NCI-H526 (cell line): ENCODE measurements around the gene EED.

ENCODE experiments used
- DNase-seq, 2 experiments: peaks; one replicate each; lab custom pipeline; 2025; lab: John Stamatoyannopoulos, UW

The EED gene, protein sequence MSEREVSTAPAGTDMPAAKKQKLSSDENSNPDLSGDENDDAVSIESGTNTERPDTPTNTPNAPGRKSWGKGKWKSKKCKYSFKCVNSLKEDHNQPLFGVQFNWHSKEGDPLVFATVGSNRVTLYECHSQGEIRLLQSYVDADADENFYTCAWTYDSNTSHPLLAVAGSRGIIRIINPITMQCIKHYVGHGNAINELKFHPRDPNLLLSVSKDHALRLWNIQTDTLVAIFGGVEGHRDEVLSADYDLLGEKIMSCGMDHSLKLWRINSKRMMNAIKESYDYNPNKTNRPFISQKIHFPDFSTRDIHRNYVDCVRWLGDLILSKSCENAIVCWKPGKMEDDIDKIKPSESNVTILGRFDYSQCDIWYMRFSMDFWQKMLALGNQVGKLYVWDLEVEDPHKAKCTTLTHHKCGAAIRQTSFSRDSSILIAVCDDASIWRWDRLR

DNA sequence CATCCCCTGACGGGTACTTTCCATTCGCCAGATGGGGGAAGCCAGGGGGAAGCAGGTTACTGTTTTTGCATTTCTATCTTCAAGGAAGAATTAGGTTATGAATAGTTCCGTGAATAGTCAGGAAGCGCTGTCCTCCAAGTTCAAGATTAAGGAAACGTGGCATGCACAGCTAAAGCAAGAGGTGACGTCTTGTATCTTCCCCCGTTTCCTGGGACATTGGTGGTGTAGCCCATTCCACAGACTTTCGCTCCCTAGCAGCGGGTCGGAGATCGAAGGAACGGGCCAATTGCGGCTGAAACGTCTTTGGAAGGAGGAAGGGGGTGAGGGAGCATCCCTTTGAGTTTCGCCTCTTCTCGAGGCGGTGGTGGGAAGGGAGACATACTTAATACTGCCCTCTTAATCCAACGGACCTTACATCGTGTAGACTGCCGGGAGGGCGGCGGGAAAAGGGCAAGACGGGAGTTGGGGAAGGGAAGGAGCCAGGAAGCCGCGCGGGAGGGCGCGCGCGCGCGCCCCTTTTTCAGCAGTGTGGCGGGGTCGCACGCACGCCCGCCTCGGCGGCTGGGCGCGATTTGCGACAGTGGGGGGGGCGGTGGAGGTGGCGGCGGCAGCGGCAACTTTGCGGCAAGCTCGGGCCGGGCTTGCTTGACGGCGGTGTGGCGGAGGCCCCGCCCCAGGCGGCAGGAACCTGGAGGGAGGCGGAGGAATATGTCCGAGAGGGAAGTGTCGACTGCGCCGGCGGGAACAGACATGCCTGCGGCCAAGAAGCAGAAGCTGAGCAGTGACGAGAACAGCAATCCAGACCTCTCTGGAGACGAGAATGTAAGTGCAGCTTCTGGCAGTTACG lies at the start of gene EED:
TSS of gene EED (plus strand) at position 232 of the 847 bp plus-strand sequence. CDS start at position 709, 477 bp downstream.
- DNase-seq, result peak; percentile 96 to 99

DNA sequence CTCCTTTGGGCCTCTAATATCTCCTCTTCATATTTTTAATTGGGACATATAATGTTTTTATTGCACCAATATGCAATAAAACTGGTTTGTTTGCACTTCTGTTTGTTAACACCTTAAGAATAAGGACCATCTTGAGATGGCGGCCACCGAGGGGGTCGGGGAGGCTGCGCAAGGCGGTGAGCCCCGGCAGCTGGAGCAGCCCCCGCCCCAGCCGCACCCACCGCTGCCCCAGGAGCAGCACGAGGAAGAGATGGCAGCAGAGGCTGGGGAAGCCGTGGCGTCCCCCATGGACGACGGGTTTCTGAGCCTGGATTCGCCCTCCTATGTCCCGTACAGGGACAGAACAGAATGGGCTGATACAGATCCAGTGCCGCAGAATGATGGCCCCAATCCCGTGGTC lies 49.6 kb upstream of the EED start:
- DNase-seq, result no peak

DNA sequence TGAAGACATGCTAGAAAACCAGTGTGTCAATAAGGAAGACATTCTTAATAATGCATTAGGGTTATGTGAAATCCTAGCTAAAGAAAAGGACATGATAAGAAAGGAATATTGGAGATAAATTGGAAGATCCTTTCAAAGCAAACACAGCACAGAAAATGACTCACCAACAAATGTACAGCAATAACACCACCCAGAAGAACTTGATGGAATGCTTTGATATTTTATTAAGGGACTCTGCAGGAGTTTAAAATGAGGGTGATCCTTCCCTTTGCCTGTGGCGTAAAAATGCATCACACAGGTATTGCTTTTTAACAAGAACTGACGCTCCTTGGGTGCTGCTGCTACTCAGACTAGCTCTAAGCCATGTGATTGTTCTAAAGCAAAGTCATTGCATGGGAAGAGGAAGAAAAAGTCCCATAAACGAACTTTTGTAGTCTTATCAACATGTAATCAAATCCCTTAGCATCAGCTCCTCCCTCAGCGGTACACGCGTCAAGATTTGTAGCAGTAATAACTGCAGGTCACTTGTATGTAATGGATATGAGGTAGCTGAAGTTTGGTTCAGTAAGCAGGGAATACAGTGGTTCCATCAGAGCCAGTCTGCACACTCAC lies 48.4 kb upstream of the EED start:
- no peak for DNase-seq

DNA sequence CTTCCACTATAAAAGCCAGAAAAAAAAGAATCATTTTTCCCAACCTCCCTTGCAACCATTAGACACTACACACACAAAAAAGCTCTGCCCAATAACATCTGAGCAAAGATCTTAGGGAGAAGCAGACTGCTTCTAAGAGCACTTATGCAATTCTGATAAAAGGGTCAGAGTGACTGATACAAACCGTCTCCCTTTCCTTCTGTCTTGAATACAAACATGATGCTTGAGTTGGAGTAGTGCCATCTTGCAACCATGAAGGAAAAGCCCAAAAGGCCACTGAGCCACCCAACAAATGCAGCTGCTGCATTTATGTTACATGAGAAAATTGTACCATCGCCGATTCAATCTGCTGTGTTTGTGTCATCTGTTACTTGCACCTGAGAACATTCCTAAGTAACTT lies 47.6 kb upstream of the EED start:
- no peak for DNase-seq

DNA sequence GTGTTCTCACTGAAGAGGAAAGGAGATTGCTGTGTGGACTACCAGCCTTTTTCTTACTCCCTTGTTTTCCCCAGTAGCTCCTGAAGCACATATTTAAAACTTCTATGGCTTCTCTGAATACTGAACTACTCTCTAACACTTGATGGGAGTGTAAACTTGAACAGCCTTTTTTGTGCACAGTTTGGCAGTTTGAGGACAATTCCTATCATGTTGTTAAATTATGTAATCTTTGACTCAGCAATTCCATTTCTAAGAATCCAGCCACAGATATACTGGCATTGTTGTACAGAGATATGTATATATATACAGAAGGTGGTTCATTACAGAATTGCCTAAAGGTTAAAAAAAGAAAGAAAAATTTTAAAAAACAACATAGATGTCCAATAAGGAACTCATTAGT lies 47.1 kb upstream of the EED start:
- DNase-seq, result no peak

DNA sequence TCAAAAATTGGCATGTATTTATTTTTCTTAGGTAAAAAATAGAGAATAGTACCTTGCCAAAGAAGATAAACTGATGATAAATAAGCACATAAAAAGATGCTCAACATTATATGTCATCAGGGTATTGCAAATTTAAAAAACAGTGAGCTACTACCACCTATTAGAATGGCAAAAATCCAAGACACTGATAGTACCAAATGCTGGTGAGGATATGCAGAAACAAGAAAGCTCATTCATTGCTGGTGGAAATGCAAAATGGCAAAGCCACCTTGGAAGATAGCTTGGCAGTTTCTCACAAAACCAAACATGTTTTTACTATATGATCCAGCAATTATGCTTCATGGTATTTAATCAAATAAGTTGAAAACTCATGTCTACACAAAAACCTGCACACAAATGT lies 46.4 kb upstream of the EED start:
- no peak for DNase-seq

DNA sequence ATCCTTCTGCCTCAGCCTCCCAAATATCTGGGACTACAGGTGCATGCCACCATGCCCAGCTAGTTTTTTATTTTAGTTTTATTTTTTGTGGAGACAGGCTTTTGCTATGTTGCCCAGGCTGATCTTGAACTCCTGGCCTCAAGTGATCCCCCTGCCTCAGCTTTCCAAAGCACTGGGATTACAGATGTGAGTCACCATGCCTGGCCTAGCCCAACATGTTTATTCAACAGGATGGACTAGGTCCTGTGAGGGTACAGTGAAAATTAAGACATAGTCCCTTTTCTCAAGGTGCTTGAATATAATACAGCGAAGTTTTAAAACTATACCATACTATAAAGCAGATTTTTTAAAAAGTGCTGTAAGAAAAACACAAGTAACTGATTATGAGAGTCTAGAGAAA lies 45.2 kb upstream of the EED start:
- no peak for DNase-seq

DNA sequence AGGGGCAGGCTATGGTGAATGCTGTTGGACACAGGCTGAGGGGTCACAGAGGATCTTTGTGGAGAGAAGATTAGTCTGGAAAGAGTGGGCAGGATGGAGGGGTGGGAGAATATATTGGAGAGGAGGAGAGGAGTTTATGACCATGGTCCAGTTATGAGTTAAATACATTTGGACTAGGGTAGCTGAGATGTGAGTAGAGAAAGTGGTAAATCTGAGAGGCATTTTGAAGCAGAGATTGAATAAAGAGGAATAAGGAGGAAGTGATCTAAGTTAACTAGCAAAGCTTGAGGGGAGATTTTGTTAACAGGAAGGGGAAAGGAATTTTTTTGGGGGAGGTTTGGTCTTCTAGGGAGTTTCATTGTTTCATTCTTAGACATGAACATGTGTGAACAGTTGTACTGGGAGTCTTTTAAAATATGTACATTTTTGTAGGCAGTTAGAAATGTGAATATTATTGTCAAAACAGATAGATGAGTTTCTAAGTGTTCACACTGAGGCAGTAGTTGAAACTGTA lies 43.1 kb upstream of the EED start:
- DNase-seq, result no peak

DNA sequence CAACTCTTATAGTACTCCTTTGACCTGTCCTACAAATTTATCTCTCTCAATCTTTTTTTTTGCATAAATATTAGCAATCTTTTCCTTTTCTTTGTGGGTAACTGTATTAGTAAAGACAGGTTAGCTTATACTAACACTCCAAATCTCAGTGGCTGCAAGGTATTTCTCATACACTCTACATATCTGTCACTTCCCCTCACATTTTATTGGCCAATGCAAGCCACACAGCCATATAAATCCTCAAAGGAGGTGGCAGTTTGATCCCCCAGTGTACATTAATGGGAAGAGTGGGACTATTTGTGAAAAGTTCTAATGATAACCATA lies 42.6 kb upstream of the EED start:
- DNase-seq, result no peak

DNA sequence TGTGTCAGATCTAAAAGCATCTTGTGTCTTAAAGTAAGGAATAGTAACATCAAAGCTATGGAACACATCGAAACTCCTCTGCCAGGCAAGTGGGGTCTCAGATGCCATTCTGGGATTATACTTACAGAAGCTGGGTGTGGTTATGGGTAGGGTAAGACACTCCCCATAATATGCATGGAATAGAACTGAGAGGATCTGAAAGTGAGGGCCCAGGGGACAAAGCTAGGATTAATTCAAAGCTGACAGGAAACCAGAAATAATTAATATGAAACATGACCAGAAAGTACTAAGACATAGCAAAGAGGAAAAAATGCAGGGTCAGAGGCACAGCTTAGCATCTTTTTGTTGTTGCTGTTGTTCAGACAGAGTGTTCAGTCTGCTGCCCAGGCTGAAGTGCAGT lies 40.2 kb upstream of the EED start:
- DNase-seq, result no peak

DNA sequence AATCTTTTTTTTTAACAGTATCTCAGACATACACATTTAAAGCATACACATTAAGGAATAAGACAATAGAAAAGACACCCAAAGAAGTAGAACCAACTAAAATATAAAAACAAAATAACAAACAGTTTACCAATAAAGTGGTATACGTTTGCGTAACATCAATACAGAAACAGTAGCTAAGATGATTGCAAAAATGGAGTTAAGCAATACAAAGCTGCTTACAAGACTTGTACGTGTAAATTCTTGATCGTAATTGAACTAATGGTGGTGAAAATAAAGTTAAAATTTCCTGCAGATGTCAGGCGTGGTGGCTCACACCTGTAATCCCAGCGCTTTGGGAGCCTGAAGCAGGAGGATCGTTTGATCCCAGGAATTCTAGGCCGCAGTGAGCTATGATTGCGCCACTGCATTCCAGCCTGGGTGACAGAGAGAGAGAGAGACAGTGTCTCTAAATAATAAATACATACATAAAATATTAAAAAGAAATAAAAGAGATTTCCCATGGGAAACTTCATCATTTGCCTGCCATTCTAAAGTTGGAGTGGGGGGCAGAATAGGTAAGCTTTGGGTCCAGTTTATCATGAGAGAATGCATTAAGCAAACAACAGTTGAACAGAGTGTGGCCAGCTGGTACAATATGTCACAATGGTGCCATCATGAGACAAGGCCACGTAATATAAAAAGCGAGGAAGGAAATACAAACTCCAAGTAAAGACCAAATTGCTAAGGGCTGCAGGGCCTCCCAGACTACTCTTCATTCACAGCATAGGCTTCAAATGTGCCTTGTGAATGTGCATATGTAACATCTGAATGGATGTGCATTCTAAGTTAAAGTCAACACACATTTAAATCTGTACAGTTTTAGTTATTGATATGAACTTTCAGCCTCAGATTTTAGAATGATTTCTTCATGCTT lies 38.9 kb upstream of the EED start:
- no peak for DNase-seq

DNA sequence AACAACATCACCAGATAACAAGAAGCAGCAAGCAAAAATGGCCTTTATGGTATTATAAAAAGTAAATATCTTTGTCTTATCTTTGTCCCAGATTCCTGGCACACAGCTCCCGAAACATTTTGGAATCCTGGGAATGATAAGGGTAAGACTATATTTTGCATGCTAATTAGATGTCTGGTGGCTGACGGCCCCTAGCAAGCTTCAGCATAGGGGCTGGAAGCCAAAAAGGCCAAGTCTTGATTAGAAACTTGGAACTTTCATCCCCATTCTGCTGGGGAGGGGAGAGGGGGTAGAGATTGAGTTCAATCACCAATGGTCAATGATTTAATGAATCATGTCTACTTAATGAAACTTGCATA lies 38.2 kb upstream of the EED start:
- DNase-seq, result no peak

DNA sequence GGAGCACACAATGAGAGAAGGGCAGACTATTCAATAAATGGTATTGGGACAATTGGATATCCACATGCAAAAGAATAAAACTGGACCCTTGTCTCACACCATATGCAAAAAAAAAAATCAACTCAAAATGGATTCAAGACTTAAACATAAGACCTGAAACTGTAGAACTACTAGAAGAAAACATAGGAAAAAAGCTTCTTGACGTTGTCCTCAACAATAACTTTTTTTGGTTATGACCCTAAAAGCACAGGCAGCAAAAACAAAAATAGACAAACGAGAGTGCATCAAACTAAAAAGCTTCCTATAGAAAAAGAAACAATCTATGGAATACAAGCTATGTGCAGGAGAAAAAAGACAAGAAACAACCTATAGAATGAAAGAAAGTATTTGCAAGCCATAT lies 37.1 kb upstream of the EED start:
- DNase-seq, result no peak

DNA sequence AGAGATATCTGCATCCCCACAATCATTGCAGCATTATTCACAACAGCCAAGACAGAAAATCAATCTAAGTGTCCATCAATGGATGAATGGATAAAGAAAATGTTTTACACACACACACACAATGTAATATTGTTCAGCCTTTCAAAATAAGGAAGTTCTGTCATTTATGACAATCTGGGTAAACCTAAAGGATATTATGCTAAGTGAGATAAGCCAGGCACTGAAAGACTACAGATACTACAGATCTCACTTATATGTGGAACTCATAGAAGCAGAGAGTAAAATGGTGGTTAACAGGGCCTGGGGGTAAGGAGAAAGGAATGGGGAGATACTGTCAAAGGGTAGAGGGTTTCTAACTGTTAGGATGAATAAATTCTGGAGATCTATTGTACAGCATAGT lies 36.0 kb upstream of the EED start:
- no peak for DNase-seq

DNA sequence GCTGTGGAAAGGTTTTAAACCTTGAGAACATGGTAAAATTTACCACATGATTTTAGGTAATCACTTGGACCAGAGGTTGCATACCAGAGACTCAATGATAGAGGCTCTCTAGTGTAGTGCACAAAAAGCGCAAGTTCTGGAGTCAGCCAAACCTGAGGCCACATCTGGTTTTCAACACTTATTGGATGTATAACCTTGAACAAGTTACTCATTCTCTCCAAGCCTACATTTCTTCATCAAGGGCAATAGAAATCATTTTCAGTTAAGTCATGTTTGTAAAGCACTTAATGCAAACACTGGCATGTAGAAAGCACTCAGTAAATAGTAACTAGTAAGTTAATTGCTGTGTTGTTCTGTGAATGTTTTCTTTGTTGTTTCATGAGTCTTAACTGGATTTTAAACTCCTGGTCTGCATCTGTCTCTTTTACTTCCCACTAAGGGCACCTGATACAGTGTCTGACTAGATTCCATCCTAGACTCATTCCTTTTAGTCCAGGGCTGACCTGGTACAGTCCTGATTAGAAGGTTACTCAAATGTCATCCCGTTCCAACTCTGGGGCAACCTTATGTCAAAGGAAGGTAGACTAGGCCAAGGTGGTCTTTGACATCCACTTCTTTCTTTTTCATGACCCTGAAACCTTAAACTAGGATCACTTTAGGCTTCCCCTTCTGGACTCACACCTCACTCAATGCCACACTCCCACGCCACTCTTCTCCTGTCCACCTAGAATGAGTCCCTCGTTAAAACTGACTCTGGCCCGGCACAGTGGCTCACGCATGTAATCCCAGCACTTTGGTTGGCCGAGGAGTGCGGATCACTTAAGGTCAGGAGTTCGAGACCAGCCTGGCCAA lies 34.5 kb upstream of the EED start:
- DNase-seq, result no peak

DNA sequence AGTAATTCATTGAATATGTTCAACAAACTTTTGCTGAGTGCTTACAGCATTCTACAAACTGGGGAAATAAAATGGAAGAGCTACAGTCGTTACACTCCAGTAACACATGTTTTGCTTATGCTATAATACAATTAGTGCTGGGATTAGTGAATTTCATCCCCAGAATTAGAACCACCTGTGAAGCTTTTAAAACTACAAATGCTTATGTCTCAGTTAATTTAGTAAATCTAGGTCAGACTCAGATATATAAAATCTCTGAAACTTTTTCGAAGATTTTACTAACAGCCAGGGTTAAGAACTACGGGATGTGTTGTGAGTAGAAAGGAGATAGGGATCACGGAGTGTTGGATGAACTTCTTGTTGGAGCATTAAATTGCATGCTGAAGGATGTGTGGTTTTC lies 33.7 kb upstream of the EED start:
- DNase-seq, result no peak

DNA sequence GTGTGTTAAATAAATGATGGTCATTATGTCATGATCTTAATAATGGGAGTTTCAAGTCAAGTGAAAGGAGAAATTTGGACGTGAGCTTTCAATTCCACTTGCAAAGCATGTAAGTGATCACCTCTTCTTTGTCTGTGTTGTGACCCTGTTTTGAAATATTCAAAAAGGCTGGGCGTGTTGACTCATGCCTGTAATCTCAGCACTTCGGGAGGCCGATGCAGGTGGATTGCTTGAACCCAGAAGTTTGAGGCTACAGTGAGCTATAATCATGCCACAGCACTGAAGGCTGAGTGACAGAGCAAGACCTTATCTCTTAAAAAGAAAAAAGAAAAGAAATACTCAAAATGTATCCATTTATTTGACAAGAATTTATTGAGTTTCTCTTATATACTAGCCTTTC lies 32.9 kb upstream of the EED start:
- DNase-seq, result peak in 1 of 2 experiments; percentile 20

DNA sequence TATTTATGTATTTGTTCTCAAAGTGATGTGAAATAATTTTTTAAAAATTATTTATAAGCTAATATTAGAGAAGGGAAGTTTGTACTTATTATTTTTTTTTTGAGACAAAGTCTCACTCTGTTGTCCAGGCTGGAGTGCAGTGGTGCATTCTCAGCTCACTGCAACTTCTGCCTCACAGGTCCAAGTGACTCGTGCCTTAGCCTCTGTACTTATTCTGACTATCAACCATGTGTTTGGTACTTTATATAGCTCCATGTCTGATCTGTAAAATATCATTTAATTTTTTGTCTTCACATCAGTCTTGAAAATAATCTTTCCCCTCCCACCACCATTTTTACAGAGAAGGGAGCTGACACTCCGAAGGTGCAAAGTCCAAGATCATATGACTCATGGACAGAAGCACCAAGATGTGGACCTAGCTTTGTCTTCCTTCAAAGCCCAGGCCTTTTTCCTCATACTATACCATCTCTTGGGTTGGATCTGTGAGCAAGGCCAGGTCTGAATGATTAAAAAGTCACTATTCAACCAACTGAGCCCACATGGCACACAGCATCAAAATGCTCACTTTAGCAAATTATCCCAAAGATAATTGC lies 32.4 kb upstream of the EED start:
- DNase-seq, result no peak

DNA sequence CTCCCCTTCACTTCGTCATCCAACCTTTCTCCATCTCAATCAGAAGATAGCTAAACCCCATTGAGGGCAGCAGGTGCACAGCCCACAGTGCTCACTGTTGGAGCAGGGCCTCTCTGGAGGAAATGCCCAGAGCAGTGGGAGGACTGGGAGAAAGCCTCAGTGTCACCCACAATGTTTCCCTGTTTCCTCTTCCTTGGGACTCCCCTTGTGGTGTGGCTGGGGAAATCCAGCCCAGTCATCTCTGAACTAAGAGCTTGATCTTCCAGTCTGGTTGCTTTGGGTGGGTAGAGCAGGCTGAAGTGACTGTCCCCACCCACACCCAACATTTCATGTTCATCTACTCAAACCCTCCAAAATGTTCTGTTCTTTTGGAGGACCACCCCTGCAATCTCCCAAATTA lies 29.8 kb upstream of the EED start:
- DNase-seq, result no peak
